Epithelial cell of proximal tubule (primary cell): Measurements from ENCODE around the gene KRT81. TPM values are rescaled to one million over a fixed set of nuclear protein-coding genes. Genes with fewer than 3 reads are reported as not detected.

Source experiments
- DNase-seq: peaks from one replicate; pipeline ENCODE4 v3.0.0-alpha.2; 2011; ENCODE audit warnings: low read depth
- H3K4me3 ChIP-seq: 2 replicates; pipeline ENCODE4 v1.5.1; 2011; ENCODE audit warnings: low read depth, mild to moderate bottlenecking, low read length
- total RNA-seq: library from RNA; depleted of rRNA; stranded (reverse); fragments of >200 nt; gene quantifications from 2 replicates; pipeline ENCODE4 v1.2.3, GENCODE V29; 2015
- TF ChIP-seq, protein P1 (sequence below): conservative IDR thresholded peaks from 2 replicates; pipeline ENCODE4 v1.5.1; 2012; ENCODE audit warnings: low read depth, mild to moderate bottlenecking, low read length

KRT81 gene
- total RNA-seq, 1 donor from 2014 or later, result 80.4 TPM

DNA sequence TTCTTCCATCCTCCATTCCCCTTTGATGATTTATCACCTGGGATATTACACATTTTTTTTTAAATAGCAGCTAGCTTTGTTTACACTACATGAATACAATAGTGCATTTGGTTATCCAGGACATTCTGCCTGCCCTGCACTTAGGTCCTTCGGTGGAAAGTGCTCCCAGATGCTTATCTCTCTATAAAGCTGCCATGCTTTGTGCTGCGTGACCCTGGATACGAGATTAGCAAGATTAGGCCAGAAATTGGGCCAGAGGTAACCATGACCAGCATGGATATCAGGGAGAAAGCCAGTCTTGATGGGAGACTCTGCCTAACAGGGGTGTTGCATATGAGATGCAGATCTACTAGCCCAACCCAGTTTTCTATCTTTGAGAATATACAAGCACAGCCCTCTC is 42.0 kb upstream of the KRT81 start:
- no peak for DNase-seq
- TF ChIP-seq, protein P1, sequence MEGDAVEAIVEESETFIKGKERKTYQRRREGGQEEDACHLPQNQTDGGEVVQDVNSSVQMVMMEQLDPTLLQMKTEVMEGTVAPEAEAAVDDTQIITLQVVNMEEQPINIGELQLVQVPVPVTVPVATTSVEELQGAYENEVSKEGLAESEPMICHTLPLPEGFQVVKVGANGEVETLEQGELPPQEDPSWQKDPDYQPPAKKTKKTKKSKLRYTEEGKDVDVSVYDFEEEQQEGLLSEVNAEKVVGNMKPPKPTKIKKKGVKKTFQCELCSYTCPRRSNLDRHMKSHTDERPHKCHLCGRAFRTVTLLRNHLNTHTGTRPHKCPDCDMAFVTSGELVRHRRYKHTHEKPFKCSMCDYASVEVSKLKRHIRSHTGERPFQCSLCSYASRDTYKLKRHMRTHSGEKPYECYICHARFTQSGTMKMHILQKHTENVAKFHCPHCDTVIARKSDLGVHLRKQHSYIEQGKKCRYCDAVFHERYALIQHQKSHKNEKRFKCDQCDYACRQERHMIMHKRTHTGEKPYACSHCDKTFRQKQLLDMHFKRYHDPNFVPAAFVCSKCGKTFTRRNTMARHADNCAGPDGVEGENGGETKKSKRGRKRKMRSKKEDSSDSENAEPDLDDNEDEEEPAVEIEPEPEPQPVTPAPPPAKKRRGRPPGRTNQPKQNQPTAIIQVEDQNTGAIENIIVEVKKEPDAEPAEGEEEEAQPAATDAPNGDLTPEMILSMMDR, result no peak
- no peak overlapping the region for H3K4me3 ChIP-seq

DNA sequence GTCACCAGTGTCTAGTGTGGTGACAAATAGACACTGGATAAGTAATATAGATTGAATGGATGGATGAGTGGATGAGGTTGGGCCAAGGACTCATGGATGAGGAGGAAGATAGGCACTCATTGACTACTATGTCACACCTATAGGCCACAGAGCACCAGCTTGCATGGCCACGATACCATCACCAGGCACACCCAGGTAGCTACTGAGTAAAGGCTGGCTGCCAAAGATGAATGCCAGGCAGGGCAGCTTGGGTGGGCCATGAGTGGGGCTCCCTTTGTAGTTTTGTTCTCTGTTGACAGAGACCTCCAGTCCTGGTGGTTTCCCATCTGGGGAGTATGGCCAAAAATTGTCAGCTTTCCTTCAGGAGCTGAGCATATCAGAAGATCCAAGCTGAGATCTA is 41.0 kb upstream of the KRT81 start:
- TF ChIP-seq, protein P1, result no peak
- H3K4me3 ChIP-seq, result no peak overlapping the region
- DNase-seq, result no peak

DNA sequence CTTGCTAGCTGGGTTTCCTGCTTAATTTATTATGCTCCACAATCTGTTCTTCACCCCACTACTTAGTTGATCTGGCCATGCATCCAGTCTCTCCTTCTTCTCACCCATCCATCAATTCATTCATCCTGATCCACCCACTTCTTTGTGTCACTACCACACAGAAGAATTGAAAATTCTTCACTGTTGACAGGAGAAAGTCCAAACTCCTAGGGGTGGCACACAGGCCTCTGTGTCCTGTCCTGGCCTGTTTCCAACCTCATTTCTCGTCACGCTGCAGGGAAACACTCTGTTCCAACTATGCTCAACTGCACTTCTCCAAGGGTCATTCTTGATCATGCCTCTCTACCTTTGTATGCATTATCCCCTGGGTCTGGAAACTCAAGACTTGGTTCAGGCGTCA is 40.5 kb upstream of the KRT81 start:
- no peak overlapping the region for H3K4me3 ChIP-seq
- DNase-seq, result no peak
- TF ChIP-seq, protein P1, result no peak

DNA sequence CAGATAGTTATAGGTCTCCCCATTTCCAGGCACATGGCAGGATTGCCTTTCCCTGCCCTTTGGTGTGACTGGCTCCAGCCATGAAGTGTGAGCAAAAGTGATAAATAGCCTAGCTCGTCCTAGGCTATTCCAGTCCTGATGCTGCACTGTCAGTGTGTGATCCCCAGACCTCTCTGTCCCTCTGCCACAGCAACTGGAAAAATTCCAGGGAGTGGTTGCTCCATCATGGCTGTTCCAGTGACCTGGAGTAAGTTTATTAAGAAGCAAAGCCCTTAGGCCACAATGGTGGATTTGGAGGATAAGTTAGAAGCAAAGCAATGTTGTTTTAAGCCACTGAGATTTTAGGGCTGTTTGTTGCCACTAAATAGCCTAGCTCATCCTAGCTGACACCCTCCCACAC is 39.7 kb upstream of the KRT81 start:
- DNase-seq, result no peak
- no peak overlapping the region for H3K4me3 ChIP-seq
- TF ChIP-seq, protein P1, result no peak

DNA sequence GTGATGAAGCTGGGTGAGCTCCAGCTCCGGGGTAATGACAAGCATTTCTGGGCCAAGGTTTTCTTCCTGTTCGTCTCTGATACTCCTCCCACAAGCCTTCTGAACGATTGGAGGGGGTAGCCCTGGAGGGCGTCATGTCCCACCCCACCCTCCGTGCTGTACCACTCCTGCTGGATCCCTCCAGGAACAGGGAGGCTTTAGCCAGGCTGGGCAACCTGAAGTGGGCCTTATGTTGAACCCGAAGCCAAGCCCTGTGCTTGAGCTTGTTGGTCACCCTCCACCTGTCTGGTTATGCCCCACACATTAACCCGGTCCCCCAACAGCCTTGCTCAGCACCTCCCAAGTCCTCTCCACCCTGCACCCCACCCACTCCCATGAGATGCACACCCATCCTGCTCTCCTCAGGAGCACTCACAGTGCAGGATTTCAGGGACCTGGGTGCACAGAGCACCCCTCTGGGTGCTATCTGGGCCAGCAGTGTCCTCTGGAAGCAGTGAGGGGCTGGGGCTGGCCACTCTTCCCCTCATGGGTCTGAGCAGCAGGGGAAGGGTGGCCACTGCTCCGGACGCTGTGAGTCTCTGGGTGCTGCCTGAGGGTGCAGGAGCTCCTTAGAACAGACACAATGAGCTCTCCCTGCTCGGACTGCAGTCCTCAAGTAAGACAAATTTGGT is 36.6 kb upstream of the KRT81 start:
- DNase-seq, result no peak
- TF ChIP-seq, protein P1, result no peak
- no peak overlapping the region for H3K4me3 ChIP-seq

DNA sequence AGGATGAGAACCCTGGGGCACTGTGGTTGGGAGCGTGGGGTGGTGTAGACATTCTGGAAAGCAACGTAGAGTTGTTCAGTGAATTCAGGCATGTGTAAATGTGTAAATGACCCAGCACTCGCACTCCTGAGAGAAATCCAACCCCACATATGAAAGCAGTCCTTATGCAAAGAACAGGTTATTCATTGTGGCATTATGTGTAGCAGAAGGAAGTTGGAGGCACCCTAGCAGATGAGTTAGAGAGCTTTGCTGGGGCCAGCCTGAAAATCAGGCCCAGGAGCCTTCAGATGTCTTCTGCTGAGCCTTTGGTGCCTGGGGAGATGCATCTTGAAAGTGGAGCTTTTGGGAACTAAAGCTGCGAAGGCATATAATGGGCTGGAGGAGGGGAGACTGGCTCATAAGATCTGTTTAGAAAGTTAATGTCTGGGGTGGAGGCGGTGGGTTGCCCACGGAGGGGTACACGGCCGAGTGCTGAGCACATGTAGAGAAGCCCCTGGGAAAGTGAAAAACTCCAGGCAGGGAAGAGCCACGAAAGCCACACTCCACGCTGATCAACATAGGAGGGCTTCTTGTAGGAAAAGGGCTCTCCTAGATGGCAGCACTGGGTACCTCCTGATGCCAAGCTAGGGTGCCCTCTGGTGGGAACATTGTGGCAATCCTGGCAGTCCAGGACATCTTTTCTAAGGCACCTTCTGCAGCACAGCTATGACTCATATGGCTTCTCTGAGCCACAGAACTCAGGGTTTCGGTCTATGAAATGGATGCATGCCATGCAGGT is 35.9 kb upstream of the KRT81 start:
- TF ChIP-seq, protein P1, result peak; percentile 100
- DNase-seq, result peak; percentile 74
- no peak overlapping the region for H3K4me3 ChIP-seq

DNA sequence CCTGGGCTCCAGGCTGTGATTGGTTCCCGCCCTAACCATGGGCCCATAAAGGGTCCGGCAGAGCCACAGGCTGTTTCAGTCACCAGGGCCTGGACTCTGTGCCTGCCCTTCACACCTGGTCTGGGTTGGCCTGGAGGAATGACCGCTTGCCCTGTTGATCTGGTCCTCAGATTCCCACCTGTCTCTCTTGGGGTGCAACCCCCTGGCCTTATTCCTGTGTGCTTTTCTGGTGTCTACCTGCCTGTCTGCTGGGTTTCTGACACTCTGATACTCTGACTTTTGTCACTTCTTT is 32.8 kb upstream of the KRT81 start:
- TF ChIP-seq, protein P1, result no peak
- H3K4me3 ChIP-seq, result no peak overlapping the region
- DNase-seq, result no peak
